Measurements from ENCODE around the gene ABHD17A. TPM values are rescaled to one million over a fixed set of nuclear protein-coding genes. Genes with fewer than 3 reads are reported as not detected.
A peak's percentile ranks its signal among the peaks of the same experiment; 100 is the strongest.

The ABHD17A gene
- total and polyA plus RNA-seq, 9 of the 15 experiments (the other 6 are each of a cell fraction or from before 2014, with no cell fraction given), result 0.04 to 135 (median 21.8) TPM; not detected in 1

DNA sequence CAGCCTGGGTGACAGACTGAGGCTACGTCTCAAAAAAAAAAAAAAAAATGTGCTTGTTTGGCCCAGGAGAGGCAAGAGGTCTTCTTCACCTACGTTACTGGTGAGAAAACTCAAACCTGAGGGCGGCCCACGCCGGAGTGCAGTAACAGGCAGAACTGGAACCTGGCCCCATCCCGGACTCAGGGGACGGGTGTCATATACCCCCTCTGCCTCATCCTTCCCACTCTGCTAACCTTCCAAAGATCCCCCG lies 19.5 kb upstream of the ABHD17A start:
- peak overlapping the region; percentile 84 for H2AFZ ChIP-seq (ENCODE audit: low read depth, low read length)
- H3K9me3 ChIP-seq (replicated peaks; ENCODE audit: control insufficient read depth, insufficient read depth, low read depth, low read length), result no peaks in the 10 kb centered on the region
- peak overlapping the region; percentile 81 for H3K4me3 ChIP-seq
- BruUV-seq (replicated peaks), result no TSS peak
- DNase-seq (ENCODE audit: extremely low read depth in 1 of 4, low spot score in 3 of 4) (no peak), ATAC-seq (peak; percentile 14), FAIRE-seq (no peak)
- WGBS (ENCODE audit: insufficient coverage, low coverage, missing lambda C conversion rate), result 10% methylated on average over 7 of the region's 8 CpGs
- no peaks in the 10 kb centered on the region for H3K9me1 ChIP-seq (ENCODE audit: control insufficient read depth, insufficient read depth, low read length)
- H3K27ac ChIP-seq (ENCODE audit: extremely low read depth, low read depth, low read length), result peak overlapping the region; percentile 80
- in situ Hi-C loops (cut with MboI), result no loop called here
- ChIA-PET POLR2A (interaction anchor here (0.8 to 1.3 kb wide), 5 partner anchors 15 to 130 kb away, joined by 3 to 4 read pairs (median 3); no protein-coding TSS in a partner anchor), CTCF (ENCODE audit: low intra/inter-chr PET ratio) (no interaction called here)
- H3K4me1 ChIP-seq (replicated peaks in 1 of 2; ENCODE audit: control insufficient read depth in 2 of 2, insufficient read depth in 2 of 2, low read length in 2 of 2), result peaks cover 16 to 49% of the 10 kb centered on the region in 2 experiments; a peak in 4 of 5 replicates
- H3K27me3 ChIP-seq (ENCODE audit: control insufficient read depth in 2 of 2, insufficient read depth in 2 of 2, low read length in 2 of 2), result no peaks in the 10 kb centered on the region
- intact Hi-C loops (cut with micrococcal nuclease), result loop anchor here (1.0 kb wide), 1 partner anchor 41 kb away; the partner anchor contains the start of gene KLF16
- no peaks in the 10 kb centered on the region for H4K20me1 ChIP-seq (replicated peaks; ENCODE audit: control insufficient read depth, insufficient read depth, low read length)
- peaks cover 28% of the 10 kb centered on the region; the same call in 1 of the 3 replicates for H3K36me3 ChIP-seq (ENCODE audit: control insufficient read depth, insufficient read depth, low read length)
- peak overlapping the region; percentile 83 for H3K4me2 ChIP-seq (ENCODE audit: insufficient read depth, low read length)
- peaks cover 42% of the 10 kb centered on the region for H3K79me2 ChIP-seq (ENCODE audit: control insufficient read depth, insufficient read depth, low read length)
- peak overlapping the region; percentile 90 to 91 for H3K9ac ChIP-seq (ENCODE audit: insufficient read depth in 1 of 2, low read depth in 2 of 2, low read length in 2 of 2)
- no peak for TF ChIP-seq BACH1 (tag; IDR thresholded peaks at IDR 0.05)
- TF ChIP-seq, protein P1, sequence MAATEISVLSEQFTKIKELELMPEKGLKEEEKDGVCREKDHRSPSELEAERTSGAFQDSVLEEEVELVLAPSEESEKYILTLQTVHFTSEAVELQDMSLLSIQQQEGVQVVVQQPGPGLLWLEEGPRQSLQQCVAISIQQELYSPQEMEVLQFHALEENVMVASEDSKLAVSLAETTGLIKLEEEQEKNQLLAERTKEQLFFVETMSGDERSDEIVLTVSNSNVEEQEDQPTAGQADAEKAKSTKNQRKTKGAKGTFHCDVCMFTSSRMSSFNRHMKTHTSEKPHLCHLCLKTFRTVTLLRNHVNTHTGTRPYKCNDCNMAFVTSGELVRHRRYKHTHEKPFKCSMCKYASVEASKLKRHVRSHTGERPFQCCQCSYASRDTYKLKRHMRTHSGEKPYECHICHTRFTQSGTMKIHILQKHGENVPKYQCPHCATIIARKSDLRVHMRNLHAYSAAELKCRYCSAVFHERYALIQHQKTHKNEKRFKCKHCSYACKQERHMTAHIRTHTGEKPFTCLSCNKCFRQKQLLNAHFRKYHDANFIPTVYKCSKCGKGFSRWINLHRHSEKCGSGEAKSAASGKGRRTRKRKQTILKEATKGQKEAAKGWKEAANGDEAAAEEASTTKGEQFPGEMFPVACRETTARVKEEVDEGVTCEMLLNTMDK (IDR thresholded peaks at IDR 0.05; ENCODE audit: borderline replicate concordance, insufficient read depth, low read depth, low read length, poor library complexity, severe bottlenecking), result no peak
- TF ChIP-seq LEF1 (IDR thresholded peaks at IDR 0.05), result 0 out of 2 replicates have a peak, but pooled peaks have one; percentile 7
- TF ChIP-seq ADNP (tag; IDR thresholded peaks at IDR 0.05), result peak; percentile 100
- 0 out of 4 replicates have a peak, but pooled peaks of 1 of the 2 experiments have one; percentile 22 for TF ChIP-seq SIN3A (IDR thresholded peaks at IDR 0.05; ENCODE audit: borderline replicate concordance in 2 of 2, control insufficient read depth in 1 of 2, low read depth in 2 of 2, low read length in 2 of 2)
- TF ChIP-seq, protein P2, sequence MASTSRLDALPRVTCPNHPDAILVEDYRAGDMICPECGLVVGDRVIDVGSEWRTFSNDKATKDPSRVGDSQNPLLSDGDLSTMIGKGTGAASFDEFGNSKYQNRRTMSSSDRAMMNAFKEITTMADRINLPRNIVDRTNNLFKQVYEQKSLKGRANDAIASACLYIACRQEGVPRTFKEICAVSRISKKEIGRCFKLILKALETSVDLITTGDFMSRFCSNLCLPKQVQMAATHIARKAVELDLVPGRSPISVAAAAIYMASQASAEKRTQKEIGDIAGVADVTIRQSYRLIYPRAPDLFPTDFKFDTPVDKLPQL (IDR thresholded peaks at IDR 0.05; ENCODE audit: extremely low read depth, insufficient read length), result no peak
- no peak for TF ChIP-seq TAF15 (IDR thresholded peaks at IDR 0.05; ENCODE audit: low read depth, low read length)
- TF ChIP-seq, protein P3, sequence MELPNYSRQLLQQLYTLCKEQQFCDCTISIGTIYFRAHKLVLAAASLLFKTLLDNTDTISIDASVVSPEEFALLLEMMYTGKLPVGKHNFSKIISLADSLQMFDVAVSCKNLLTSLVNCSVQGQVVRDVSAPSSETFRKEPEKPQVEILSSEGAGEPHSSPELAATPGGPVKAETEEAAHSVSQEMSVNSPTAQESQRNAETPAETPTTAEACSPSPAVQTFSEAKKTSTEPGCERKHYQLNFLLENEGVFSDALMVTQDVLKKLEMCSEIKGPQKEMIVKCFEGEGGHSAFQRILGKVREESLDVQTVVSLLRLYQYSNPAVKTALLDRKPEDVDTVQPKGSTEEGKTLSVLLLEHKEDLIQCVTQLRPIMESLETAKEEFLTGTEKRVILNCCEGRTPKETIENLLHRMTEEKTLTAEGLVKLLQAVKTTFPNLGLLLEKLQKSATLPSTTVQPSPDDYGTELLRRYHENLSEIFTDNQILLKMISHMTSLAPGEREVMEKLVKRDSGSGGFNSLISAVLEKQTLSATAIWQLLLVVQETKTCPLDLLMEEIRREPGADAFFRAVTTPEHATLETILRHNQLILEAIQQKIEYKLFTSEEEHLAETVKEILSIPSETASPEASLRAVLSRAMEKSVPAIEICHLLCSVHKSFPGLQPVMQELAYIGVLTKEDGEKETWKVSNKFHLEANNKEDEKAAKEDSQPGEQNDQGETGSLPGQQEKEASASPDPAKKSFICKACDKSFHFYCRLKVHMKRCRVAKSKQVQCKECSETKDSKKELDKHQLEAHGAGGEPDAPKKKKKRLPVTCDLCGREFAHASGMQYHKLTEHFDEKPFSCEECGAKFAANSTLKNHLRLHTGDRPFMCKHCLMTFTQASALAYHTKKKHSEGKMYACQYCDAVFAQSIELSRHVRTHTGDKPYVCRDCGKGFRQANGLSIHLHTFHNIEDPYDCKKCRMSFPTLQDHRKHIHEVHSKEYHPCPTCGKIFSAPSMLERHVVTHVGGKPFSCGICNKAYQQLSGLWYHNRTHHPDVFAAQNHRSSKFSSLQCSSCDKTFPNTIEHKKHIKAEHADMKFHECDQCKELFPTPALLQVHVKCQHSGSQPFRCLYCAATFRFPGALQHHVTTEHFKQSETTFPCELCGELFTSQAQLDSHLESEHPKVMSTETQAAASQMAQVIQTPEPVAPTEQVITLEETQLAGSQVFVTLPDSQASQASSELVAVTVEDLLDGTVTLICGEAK (IDR thresholded peaks at IDR 0.05), result peak; percentile 63; the same call in 1 of the 2 replicates
- TF ChIP-seq, protein P3 (CRISPR knock-in tag; IDR thresholded peaks at IDR 0.05), result no peak

Measured in K562 (cell line).